WTC11 (cell line): ENCODE measurements around the gene SPSB2.
"Not testable (repeated sequence)": the region's sequence is repeated elsewhere in the genome, so short reads cannot be mapped to it uniquely, and the experiment has no call there.

Source experiments
- FOXK1 ChIP-seq: sonication (generic); formaldehyde crosslinking; IDR thresholded peaks from 2 replicates; pipeline ENCODE4 v1.8.0; 2022; ENCODE audit warnings: mild to moderate bottlenecking, moderate library complexity, missing genetic modification reagents
- PRRX2 ChIP-seq: fragments of 250-450 bp; sonication (Bioruptor Pico); IDR thresholded peaks from 2 replicates; pipeline ENCODE4 v1.8.0; 2021; ENCODE audit warnings: mild to moderate bottlenecking
- ZNF423 ChIP-seq: fragments of 250-450 bp; sonication (Bioruptor Pico); IDR thresholded peaks from 2 replicates; pipeline ENCODE4 v2.1.2; 2022; ENCODE audit warnings: mild to moderate bottlenecking, moderate library complexity
- TF ChIP-seq, protein P1 (sequence below): sonication (generic); formaldehyde crosslinking; conservative IDR thresholded peaks from 2 replicates; pipeline ENCODE4 v1.8.1; 2022; ENCODE audit warnings: mild to moderate bottlenecking, missing genetic modification reagents
- TF ChIP-seq, protein P2 (sequence below): fragments of 250-450 bp; sonication (Bioruptor Pico); IDR thresholded peaks from 2 replicates; pipeline ENCODE4 v1.9.0; 2021; ENCODE audit warnings: mild to moderate bottlenecking, borderline replicate concordance

DNA sequence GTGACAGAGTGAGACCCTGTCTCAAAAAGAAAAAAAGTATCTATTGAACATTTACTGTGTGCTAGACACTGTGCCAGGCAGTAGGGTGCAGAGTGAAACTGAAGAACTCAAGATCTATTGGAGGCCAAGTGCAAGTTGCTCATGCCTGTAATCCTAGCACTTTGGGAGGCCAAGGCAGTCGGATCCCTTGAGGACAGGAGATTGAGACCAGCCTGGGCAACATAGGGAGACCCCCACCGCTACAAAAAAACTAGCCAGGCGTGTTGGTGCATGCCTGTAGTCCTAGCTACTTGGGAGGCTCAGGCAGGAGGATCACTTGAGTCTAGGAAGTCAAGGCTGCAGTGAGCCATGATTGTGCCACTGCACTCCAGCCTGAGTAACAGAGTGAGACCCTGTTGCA, 19.6 kb upstream of the SPSB2 start:
- TF ChIP-seq, protein P1, sequence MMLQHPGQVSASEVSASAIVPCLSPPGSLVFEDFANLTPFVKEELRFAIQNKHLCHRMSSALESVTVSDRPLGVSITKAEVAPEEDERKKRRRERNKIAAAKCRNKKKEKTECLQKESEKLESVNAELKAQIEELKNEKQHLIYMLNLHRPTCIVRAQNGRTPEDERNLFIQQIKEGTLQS = not testable (repeated sequence)
- not testable (repeated sequence) for TF ChIP-seq ZNF423 (CRISPR knock-in tag); FOXK1 (CRISPR knock-in tag); PRRX2
- TF ChIP-seq, protein P2, sequence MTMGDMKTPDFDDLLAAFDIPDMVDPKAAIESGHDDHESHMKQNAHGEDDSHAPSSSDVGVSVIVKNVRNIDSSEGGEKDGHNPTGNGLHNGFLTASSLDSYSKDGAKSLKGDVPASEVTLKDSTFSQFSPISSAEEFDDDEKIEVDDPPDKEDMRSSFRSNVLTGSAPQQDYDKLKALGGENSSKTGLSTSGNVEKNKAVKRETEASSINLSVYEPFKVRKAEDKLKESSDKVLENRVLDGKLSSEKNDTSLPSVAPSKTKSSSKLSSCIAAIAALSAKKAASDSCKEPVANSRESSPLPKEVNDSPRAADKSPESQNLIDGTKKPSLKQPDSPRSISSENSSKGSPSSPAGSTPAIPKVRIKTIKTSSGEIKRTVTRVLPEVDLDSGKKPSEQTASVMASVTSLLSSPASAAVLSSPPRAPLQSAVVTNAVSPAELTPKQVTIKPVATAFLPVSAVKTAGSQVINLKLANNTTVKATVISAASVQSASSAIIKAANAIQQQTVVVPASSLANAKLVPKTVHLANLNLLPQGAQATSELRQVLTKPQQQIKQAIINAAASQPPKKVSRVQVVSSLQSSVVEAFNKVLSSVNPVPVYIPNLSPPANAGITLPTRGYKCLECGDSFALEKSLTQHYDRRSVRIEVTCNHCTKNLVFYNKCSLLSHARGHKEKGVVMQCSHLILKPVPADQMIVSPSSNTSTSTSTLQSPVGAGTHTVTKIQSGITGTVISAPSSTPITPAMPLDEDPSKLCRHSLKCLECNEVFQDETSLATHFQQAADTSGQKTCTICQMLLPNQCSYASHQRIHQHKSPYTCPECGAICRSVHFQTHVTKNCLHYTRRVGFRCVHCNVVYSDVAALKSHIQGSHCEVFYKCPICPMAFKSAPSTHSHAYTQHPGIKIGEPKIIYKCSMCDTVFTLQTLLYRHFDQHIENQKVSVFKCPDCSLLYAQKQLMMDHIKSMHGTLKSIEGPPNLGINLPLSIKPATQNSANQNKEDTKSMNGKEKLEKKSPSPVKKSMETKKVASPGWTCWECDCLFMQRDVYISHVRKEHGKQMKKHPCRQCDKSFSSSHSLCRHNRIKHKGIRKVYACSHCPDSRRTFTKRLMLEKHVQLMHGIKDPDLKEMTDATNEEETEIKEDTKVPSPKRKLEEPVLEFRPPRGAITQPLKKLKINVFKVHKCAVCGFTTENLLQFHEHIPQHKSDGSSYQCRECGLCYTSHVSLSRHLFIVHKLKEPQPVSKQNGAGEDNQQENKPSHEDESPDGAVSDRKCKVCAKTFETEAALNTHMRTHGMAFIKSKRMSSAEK (CRISPR knock-in tag) = not testable (repeated sequence)
